SKM-1 (cell line): ENCODE measurements around the gene ODF4.
A peak's percentile ranks its signal among the peaks of the same experiment; 100 is the strongest.

Experiments
- DNase-seq: peaks from one replicate; lab custom pipeline; 2025; ENCODE audit not compliant: unreplicated experiment; lab: John Stamatoyannopoulos, UW

The ODF4 gene, protein sequence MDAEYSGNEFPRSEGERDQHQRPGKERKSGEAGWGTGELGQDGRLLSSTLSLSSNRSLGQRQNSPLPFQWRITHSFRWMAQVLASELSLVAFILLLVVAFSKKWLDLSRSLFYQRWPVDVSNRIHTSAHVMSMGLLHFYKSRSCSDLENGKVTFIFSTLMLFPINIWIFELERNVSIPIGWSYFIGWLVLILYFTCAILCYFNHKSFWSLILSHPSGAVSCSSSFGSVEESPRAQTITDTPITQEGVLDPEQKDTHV

DNA sequence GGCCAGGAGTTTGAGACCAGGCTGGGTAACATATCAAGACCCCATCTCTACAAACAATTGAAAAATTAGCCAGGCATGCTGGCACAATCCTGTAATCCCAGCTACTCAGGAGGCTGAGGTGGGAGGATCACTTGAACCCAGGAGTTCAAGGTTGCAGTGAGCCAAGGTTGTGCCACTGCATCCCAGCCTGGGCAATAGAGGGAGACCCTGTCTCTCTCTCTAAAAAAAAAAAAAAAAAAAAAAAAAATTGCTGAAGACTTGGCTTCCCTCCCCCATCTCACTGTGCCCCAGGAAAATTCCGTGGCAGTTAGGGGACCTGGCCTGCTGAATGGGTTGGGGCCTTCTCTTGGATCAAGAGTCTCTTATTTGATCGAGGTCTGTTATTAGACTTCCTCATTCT lies at the start of gene ODF4:
Gene ODF4, plus strand, starts transcription at position 301 of the 400 bp plus-strand sequence. CDS start 212 bp downstream, outside the sequence.
- no peak for DNase-seq

DNA sequence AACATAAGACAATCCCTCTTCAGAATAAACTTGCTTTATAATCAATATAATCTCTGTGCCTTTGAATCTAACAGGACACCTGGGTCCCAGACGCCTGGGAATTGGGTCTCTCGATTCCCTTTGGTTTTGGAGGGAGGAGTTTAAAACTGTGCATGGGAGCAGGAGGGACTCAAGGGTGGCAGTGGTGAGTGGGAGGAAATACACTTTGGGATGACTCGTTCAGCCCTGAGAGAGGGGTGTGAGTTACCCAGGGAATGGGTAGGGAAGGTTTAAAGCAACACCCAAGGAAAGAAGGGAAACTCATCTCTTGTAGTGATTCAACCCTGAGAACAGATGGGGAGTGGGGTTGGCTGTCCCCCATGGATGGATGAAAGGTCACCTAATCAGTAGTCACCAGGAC lies 49.6 kb upstream of the ODF4 start:
- no peak for DNase-seq

DNA sequence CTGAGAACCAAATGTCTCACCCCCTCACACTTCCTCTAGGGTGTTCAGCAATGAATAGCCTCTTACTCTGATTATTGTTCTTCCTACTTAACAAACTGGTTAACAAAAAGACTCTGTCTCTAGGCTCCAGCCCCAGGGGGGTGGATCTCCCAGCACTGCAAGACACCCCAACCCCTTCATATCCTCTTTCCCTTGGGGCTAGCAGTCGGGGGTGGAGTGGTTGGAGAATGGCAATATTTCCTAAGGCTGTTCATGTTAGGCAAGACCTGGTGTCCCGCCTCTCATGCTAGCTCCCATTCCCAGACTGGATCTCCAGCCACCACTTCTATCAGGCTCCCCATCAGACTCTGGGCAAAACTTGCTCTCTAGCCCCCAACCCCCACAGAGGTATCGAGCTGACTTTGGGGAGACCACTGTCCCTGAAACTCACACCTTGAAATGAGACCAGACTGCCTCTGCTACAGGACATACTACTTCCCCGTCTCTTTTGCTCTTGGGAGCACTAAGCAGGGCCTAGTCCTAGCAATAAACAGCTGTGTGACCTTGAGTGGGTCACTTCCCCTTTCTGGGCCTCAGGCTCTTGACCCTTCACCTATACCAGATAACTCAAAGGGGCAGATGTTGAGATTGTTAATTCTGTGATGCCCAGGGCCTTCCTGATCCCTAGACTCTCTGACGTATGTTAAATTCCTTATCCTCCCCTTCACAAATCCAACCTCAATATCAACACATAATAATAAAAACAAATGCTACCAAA lies 46.8 kb upstream of the ODF4 start:
- DNase-seq: no peak

DNA sequence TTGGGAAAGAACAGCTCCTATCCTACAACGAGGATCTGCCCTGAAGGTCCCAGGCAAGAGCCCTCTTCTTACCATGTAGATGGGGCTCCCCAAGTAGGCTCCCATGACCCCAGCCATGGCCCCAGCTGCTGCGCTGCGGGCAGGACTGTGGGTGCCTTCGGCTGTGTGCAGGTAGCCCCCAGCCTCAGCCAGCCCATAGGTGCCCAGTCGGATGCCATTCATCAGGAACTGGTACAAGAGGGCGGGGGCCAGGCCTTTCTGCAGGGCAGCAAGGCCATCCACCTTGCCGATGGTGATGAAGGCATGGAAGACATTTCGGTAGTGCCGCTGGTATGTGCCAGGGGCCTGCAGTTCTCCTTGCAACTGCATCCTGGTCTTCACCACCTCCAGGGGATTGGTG lies 45.3 kb upstream of the ODF4 start:
- no peak for DNase-seq

DNA sequence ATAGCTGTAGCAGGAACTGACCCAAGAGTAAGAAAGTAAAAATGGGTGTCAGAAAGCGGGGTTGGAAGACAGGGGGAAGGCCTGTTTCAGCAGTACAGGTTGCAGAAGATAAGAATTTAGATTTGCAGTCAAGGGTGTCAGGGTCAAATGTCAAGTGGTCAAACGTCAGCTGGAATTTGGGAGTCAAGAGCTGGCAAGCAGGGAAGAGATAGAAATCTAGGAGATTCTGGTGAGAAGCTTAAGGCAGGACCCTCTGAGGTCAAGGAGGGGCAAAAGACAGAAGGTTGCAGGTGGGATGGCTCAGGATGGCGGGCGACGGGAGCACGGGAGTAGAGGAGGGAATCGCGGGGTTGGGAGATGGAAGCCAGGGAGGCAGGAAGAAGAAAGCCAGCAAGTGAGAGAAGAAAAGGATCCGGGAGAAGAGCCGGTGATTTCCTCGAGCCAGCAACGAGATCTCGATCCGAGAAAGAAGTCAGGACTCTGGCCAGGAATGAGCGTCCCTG lies 44.8 kb upstream of the ODF4 start:
- no peak for DNase-seq

DNA sequence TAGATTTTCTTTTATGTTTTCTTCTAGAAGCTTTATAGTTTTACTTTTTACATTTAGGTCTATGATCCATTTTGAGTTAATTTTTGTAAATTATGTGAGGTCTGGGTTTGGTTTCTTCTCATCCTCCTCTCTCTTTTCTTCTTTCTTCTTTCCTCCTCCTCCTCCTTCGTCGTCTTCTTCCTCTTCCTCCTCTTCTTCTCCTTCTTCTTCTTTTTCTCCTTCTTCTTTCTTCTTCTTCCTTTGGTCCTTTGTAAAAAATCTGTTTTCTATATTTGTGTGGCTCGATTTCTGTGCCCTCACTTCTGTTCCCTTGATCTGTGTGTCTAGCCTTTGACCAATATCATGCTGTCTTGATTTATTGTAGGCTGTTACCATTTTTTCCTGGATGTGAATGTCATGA lies 39.4 kb upstream of the ODF4 start:
- DNase-seq: no peak

DNA sequence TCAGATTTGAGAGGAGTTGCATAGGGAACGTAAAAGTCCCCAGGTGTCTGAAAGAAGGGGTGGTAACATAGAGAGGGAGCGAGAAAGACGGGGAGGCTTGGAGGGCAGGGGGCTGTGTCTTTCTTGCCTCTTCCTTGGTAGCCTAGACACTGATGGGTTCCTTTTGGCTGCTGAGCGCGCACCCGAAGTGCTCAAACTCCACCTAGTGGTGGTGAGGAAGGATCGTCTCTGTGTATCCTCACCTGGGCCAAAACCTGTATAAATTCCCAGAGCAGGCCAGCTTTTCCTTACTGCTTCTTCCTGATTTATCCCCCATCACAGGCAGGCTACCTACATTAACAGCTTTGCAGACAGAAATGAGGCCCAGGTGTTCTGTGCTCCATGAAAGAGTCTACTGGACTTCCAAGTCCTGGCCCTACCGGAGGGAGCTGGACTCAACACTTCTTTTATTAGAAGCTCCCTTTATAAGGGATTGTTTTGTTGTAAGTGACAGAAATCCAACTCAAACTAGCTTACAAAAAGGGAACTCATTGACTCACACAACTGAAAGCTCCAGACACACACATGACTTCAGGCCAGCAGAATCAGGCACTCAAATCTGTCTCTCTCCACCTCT lies 38.9 kb upstream of the ODF4 start:
- DNase-seq: peak; percentile 3

DNA sequence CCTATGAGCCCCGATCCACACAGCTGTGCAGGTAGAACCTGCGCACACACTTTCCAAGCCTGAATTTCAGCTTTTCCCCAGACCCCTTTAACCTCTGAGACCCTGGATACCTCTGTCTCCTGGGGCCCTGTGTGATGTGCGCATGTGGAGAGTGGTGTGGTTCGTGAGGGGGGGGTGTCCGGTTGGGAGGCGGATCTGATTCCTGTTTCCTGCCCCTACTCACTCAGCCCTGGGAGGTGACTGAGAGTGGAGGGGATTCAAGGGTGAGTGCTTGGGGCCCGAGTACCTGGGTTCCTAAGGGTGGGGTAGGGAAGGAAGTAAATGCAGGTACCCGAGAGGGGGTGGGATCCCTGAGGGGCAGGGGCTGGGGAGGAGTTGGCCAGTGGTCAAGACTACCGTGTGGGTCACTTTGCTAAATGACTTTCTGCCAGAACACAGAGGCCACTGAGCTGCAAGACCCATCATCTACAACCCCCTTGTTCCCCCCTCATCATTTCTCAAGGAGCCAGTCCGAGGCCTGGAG lies 29.0 kb upstream of the ODF4 start:
- DNase-seq: no peak

DNA sequence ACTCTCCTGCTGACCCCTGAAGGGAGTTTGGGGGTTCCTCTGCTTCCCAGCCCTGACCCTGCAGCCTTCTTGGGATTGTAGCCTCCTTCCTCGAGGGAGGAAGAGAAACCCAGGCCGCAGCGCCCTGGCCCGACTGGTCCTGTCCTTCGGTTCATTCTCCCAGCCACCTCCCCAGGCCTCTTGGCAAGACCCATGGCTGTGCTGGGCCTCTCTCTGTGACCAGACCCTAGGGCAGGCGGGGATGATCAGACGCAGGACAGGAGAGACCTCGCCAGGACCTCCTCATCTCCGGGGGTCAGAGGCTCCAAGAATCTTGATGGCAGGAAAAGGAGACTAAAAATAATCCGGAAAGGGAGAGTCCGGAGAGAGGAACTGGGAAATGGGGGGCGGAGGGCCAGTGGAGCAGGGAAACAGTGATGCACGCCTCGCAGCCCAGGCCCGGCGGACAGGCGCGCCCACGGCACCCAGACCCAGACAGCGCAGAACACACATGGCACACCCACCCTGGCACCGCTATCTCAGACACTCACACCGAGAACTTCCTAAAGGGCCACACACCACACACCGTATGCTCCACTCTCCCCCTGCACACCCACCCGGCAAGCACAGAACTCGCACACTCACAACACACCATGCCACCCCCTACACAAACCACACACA lies 28.4 kb upstream of the ODF4 start:
- DNase-seq: no peak

DNA sequence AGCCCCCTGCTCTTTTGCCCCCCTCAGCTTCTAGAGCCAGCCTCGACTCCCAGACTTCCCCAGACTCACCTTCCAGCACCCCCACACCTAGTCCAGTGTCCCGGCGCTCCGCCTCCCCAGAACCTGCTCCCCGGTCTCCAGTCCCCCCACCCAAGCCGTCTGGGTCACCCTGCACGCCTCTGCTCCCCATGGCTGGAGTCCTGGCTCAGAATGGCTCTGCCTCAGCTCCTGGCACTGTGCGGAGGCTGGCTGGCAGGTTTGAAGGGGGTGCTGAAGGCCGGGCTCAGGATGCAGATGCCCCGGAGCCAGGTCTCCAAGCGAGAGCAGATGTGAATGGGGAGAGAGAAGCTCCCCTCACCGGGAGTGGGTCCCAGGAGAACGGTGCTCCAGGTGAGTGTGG lies 27.4 kb upstream of the ODF4 start:
- DNase-seq: no peak

DNA sequence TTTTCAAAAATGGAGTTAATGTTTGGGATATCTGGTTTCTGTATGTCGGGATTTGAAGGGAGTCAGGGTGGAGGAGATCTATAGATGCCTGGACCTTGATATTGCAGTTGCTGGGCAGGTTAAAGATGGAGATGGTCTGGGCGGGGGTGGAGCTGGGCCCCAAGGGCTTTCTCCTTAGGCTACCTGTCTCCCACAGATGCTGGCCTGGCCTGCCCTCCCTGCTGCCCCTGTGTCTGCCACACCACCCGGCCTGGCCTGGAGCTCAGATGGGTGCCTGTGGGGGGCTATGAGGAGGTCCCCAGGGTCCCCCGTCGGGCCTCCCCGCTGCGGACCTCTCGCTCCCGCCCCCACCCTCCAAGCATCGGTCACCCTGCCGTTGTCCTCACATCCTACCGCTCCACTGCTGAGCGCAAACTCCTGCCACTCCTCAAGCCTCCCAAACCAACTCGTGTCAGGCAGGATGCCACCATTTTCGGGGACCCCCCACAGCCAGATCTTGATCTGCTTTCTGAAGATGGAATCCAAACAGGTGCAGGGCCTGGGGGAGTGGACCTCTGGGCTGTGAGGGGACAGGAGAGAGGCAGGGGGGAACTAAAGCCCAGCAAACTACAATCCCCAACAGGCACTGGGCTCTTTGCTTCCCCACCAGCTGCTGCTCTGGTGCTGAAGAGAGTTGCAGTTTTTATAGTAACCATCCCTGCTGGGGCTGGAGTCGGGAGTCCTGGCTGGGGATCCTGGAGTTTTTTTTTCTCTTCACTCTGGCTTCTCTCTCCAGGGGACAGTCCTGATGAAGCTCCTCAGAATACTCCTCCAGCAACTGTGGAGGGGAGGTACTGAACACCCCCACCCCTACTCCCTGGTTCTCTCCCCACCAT lies 26.7 kb upstream of the ODF4 start:
- DNase-seq: no peak

DNA sequence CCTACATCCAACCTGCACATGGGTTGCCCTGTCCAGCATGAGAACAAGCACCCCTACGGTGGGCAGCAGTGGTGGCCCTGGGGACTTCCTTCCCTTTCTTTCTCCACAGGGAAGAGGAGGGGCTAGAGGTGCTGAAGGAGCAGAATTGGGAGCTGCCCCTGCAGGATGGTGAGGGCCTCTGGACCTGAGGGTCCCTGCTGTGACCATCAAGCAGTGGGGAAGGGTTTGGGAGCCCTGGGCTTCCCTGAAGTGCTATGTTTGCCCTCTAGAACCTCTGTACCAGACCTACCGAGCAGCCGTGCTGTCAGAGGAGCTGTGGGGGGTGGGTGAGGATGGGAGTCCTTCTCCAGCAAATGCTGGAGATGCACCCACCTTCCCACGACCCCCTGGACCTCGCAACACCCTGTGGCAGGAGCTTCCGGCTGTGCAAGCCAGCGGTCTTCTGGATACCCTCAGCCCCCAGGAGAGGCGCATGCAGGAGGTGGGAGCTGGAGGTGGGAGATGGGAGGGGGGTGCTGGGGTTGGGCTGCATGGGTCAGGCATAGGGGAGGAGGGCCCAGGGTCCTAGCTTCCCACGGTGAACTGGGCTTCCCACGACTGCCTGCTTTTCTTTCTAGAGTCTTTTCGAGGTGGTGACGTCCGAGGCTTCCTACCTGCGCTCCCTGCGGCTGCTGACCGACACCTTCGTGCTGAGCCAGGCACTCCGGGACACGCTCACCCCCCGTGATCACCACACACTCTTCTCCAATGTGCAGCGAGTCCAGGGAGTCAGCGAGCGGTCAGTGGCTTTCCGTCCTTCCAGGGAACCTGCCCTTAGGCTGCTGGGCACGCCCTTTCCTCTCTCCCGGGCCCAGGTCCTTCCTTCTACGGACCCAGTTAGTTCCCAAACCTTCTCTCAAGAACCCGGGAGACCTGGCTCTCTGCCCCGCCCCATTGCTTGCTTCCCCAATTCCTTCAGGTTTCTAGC lies 24.6 kb upstream of the ODF4 start:
- DNase-seq: no peak

DNA sequence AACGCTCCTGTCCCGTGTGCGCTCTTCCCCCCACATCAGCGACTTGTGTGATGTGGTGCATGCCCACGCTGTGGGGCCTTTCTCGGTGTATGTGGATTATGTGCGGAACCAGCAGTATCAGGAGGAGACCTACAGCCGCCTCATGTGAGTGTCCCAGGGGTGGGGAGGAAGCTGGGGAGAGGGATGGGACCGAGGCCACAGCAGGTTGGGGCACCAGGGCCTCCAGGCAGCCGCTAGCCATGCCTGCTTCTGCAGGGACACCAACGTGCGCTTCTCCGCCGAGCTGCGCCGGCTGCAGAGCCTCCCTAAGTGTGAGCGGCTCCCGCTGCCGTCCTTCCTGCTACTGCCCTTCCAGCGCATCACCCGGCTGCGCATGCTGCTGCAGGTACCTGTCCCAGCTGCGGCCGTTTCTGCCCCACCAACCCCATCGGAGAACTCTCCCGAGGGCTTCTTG lies 23.8 kb upstream of the ODF4 start:
- DNase-seq: no peak

DNA sequence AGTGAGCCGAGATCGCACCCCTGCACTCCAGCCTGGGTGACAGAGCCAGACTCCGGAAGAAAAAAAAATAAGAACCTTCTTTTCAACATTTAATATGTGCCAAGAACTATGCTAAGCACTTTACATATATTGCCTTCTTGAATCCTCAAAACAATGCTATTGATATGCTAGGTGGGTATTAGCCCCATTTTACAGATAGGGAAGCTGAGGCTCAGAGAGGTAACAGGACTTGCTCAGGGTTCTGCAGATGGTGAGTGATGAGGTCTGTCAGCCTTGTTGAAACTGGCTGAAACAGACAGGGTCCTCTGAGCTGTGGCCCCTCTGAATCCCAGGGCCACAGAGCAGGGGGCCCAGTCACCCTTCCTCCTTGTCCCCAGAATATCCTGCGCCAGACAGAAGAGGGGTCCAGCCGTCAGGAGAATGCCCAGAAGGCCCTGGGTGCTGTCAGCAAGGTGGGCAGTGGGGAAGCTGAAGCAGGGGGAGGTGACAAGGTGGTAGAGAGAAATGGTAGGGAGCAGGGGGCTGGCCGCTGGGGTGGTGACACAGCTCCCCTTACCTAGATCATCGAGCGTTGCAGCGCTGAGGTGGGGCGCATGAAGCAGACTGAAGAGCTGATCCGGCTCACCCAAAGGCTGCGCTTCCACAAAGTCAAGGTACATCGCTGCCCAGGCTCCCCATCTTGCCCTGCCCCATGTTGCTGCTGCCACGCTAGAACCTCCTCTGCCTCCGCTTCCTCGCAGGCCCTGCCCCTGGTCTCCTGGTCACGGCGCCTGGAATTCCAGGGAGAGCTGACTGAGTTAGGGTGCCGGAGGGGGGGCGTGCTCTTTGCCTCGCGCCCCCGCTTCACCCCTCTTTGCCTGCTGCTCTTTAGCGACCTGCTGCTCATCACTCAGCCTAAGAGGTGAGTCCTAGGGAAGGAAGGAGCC lies 21.4 kb upstream of the ODF4 start:
- no peak for DNase-seq

DNA sequence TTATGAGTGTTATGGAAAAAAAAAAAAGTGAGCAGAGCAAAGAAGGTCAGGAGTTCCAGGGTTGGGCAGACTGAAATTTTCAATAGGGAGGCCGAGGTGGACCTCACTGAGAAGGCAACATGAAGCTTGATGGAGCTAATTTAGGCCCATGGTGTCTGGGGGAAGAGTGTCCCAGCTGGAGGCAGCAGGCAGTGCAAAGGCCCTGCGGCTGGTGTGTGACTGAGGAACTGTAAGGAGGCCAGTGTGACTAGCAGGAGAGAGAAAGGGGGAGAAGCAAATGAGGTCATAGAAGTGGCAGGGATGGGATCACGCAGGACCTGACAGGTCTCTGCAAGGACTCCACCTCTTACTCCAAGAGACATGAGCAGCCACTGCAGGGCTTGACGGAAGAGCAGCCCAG lies 19.4 kb upstream of the ODF4 start:
- DNase-seq: no peak

DNA sequence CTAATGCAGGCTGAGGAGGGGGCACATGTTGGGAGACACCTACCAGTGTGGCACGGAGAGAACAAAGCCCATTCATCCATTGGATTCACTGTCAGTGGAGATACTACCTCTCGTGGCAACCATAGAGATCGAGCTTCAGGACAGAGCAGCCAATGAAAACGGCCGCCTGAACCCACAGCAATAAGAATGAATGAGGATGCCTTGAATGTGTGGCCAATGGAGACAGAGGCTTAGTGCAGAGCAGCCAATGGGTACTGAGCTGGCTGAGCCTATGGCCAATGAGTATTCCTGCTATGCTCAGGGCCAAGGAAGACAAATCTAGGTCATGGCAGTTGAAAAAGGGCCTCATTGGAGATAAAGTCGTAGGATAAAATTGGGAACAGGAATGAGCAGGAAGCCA lies 18.6 kb upstream of the ODF4 start:
- DNase-seq: no peak

DNA sequence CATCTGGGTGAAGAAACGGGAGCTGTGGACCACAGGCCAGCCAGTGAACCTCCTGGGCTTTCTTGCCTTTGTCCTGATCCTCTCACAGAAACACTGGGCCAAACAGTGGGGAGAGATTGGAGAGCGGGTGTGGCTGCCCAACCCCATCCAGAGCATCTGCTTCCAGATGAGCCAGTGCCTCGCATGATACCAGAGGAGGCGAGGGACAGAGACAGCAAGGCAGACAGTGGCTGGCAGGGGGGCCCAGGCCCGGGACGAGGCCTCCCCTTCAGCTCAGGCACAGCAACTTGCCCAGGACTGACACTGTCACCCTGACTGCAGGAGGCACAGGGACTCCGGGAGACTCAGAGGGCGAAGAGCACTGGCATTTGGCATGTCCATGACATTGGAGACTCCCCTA lies 17.6 kb upstream of the ODF4 start:
- DNase-seq: no peak

DNA sequence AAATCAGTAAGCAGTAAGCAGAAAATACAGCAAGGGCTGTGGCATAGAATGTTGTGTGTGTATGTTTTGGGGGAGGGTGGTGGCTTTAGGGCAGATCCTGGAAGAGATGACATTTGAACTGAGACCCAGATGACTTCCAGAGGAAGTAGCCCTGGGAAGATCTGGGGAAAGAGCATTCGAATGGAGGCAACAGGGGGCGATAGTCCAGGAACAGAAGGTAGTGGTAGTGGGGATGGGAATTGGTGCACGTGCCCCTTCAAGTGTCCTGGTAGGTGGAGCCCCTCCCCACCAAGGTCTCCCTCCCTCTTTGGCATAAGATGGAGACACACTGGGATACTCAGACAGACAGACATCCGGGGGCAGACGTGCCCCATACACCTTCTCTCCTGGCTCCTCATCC lies 15.5 kb upstream of the ODF4 start:
- no peak for DNase-seq
